GM23338 (cell line): ENCODE measurements around the gene TJP2.

Experiments
- CREB1 ChIP-seq: fragments of 250-450 bp; sonication (Bioruptor Pico); IDR thresholded peaks from 2 replicates; pipeline ENCODE4 v1.5.0; 2020; ENCODE audit warnings: low read depth, mild to moderate bottlenecking, moderate library complexity
- CTCF ChIP-seq, 2 experiments: fragments of 200-600 bp in 1 of 2; sonication (generic) in 1 of 2; conservative IDR thresholded peaks; 2 replicates each; pipeline versions ENCODE4 v1.5.1 to v1.6.1; 2016 to 2017; ENCODE audit warnings: antibody characterized with exemption in 2 of 2, low read depth in 2 of 2, mild to moderate bottlenecking in 2 of 2, moderate library complexity in 1 of 2
- EZH2 ChIP-seq: fragments of 200-600 bp; sonication (generic); IDR thresholded peaks from one replicate; pipeline ENCODE4 v1.8.0; 2017; ENCODE audit warnings: antibody characterized with exemption, mild to moderate bottlenecking, low read depth; ENCODE audit not compliant: unreplicated experiment
- POLR2AphosphoS5 ChIP-seq: IDR thresholded peaks from 2 replicates; pipeline ENCODE4 v1.6.1; 2016; ENCODE audit warnings: antibody characterized with exemption, low read depth
- REST ChIP-seq: IDR thresholded peaks from one replicate; pipeline ENCODE4 v1.6.1; 2018; ENCODE audit warnings: antibody characterized with exemption; ENCODE audit not compliant: unreplicated experiment
- ZNF331 ChIP-seq: fragments of 250-450 bp; sonication (Bioruptor Pico); IDR thresholded peaks from 2 replicates; pipeline ENCODE4 v1.5.0; 2020; ENCODE audit warnings: low read depth, mild to moderate bottlenecking, moderate library complexity

- TF ChIP-seq ZNF331 = no peak
- no peak for TF ChIP-seq CTCF (conservative IDR thresholded peaks at IDR 0.05; ENCODE audit: low read depth in 2 of 2)
- no peak for TF ChIP-seq CREB1 (CRISPR knock-in tag)
- no peak for TF ChIP-seq POLR2AphosphoS5
- TF ChIP-seq EZH2 = no peak
- no peak for TF ChIP-seq REST
Observed at GRCh38 chr9:69214939-69215338, 40.9 kb downstream of the TJP2 start.
